Measurements from ENCODE around the gene DUSP22.

DNA sequence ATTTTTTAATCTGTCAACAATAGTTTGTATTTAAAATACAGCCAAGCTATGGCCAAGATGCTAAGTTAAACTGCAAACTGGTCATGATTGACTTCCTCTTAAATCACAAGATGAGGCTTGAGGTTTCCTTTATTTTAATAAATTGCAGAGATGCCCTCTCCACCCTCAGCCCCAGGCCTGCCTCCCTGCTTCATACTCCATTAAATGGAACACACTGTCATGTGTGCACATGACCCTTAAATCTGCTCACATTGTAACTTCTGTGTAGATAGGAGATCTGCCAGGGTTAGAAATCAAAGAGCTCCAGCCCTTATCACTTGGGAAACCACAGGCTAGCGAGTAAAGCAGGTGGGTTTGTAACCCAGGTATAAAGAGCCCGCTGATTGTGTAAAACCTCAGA, 20.8 kb downstream of the DUSP22 start:
- TF ChIP-seq NR3C1 (CRISPR knock-in tag; IDR thresholded peaks at IDR 0.05) (no peak), TAF1 (IDR thresholded peaks at IDR 0.05; ENCODE audit: control insufficient read depth, extremely low read depth, insufficient read depth, low read length, severe bottlenecking) (no peak), ZNF41 (CRISPR knock-in tag; conservative IDR thresholded peaks at IDR 0.05) (no peak), EZH2 (IDR thresholded peaks at IDR 0.05; ENCODE audit: borderline replicate concordance, low read depth, low read length) (no peak), POLR2A (conservative IDR thresholded peaks at IDR 0.05) (no peak), ZNF217 (CRISPR knock-in tag; IDR thresholded peaks at IDR 0.05) (no peak), CBFB (CRISPR knock-in tag; IDR thresholded peaks at IDR 0.05) (no peak)
- TF ChIP-seq, protein P1, sequence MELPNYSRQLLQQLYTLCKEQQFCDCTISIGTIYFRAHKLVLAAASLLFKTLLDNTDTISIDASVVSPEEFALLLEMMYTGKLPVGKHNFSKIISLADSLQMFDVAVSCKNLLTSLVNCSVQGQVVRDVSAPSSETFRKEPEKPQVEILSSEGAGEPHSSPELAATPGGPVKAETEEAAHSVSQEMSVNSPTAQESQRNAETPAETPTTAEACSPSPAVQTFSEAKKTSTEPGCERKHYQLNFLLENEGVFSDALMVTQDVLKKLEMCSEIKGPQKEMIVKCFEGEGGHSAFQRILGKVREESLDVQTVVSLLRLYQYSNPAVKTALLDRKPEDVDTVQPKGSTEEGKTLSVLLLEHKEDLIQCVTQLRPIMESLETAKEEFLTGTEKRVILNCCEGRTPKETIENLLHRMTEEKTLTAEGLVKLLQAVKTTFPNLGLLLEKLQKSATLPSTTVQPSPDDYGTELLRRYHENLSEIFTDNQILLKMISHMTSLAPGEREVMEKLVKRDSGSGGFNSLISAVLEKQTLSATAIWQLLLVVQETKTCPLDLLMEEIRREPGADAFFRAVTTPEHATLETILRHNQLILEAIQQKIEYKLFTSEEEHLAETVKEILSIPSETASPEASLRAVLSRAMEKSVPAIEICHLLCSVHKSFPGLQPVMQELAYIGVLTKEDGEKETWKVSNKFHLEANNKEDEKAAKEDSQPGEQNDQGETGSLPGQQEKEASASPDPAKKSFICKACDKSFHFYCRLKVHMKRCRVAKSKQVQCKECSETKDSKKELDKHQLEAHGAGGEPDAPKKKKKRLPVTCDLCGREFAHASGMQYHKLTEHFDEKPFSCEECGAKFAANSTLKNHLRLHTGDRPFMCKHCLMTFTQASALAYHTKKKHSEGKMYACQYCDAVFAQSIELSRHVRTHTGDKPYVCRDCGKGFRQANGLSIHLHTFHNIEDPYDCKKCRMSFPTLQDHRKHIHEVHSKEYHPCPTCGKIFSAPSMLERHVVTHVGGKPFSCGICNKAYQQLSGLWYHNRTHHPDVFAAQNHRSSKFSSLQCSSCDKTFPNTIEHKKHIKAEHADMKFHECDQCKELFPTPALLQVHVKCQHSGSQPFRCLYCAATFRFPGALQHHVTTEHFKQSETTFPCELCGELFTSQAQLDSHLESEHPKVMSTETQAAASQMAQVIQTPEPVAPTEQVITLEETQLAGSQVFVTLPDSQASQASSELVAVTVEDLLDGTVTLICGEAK (IDR thresholded peaks at IDR 0.05): no peak
- TF ChIP-seq, protein P1 (CRISPR knock-in tag; IDR thresholded peaks at IDR 0.05): no peak
- TF ChIP-seq, protein P2, sequence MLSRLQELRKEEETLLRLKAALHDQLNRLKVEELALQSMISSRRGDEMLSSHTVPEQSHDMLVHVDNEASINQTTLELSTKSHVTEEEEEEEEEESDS (CRISPR knock-in tag; IDR thresholded peaks at IDR 0.05): no peak
- TF ChIP-seq, protein P3, sequence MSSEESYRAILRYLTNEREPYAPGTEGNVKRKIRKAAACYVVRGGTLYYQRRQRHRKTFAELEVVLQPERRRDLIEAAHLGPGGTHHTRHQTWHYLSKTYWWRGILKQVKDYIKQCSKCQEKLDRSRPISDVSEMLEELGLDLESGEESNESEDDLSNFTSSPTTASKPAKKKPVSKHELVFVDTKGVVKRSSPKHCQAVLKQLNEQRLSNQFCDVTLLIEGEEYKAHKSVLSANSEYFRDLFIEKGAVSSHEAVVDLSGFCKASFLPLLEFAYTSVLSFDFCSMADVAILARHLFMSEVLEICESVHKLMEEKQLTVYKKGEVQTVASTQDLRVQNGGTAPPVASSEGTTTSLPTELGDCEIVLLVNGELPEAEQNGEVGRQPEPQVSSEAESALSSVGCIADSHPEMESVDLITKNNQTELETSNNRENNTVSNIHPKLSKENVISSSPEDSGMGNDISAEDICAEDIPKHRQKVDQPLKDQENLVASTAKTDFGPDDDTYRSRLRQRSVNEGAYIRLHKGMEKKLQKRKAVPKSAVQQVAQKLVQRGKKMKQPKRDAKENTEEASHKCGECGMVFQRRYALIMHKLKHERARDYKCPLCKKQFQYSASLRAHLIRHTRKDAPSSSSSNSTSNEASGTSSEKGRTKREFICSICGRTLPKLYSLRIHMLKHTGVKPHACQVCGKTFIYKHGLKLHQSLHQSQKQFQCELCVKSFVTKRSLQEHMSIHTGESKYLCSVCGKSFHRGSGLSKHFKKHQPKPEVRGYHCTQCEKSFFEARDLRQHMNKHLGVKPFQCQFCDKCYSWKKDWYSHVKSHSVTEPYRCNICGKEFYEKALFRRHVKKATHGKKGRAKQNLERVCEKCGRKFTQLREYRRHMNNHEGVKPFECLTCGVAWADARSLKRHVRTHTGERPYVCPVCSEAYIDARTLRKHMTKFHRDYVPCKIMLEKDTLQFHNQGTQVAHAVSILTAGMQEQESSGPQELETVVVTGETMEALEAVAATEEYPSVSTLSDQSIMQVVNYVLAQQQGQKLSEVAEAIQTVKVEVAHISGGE (CRISPR knock-in tag; IDR thresholded peaks at IDR 0.05): no peak
- TF ChIP-seq, protein P4, sequence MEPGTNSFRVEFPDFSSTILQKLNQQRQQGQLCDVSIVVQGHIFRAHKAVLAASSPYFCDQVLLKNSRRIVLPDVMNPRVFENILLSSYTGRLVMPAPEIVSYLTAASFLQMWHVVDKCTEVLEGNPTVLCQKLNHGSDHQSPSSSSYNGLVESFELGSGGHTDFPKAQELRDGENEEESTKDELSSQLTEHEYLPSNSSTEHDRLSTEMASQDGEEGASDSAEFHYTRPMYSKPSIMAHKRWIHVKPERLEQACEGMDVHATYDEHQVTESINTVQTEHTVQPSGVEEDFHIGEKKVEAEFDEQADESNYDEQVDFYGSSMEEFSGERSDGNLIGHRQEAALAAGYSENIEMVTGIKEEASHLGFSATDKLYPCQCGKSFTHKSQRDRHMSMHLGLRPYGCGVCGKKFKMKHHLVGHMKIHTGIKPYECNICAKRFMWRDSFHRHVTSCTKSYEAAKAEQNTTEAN (CRISPR knock-in tag; IDR thresholded peaks at IDR 0.05): no peak
- TF ChIP-seq, protein P5, sequence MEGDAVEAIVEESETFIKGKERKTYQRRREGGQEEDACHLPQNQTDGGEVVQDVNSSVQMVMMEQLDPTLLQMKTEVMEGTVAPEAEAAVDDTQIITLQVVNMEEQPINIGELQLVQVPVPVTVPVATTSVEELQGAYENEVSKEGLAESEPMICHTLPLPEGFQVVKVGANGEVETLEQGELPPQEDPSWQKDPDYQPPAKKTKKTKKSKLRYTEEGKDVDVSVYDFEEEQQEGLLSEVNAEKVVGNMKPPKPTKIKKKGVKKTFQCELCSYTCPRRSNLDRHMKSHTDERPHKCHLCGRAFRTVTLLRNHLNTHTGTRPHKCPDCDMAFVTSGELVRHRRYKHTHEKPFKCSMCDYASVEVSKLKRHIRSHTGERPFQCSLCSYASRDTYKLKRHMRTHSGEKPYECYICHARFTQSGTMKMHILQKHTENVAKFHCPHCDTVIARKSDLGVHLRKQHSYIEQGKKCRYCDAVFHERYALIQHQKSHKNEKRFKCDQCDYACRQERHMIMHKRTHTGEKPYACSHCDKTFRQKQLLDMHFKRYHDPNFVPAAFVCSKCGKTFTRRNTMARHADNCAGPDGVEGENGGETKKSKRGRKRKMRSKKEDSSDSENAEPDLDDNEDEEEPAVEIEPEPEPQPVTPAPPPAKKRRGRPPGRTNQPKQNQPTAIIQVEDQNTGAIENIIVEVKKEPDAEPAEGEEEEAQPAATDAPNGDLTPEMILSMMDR (IDR thresholded peaks at IDR 0.05 in 2 of 3, conservative IDR thresholded peaks at IDR 0.05 in 1 of 3; ENCODE audit: insufficient read depth in 2 of 3, low read depth in 1 of 3, low read length in 3 of 3): no peak
- TF ChIP-seq, protein P6, sequence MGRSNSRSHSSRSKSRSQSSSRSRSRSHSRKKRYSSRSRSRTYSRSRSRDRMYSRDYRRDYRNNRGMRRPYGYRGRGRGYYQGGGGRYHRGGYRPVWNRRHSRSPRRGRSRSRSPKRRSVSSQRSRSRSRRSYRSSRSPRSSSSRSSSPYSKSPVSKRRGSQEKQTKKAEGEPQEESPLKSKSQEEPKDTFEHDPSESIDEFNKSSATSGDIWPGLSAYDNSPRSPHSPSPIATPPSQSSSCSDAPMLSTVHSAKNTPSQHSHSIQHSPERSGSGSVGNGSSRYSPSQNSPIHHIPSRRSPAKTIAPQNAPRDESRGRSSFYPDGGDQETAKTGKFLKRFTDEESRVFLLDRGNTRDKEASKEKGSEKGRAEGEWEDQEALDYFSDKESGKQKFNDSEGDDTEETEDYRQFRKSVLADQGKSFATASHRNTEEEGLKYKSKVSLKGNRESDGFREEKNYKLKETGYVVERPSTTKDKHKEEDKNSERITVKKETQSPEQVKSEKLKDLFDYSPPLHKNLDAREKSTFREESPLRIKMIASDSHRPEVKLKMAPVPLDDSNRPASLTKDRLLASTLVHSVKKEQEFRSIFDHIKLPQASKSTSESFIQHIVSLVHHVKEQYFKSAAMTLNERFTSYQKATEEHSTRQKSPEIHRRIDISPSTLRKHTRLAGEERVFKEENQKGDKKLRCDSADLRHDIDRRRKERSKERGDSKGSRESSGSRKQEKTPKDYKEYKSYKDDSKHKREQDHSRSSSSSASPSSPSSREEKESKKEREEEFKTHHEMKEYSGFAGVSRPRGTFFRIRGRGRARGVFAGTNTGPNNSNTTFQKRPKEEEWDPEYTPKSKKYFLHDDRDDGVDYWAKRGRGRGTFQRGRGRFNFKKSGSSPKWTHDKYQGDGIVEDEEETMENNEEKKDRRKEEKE (IDR thresholded peaks at IDR 0.05; ENCODE audit: borderline replicate concordance in 1 of 2, control insufficient read depth in 1 of 2, low read depth in 2 of 2, low read length in 1 of 2): no peak
